PC-9 (cell line): ENCODE data around the gene NEUROG1. TPM values are rescaled to one million over a fixed set of nuclear protein-coding genes. Genes with fewer than 3 reads are reported as not detected.

Source experiments
- BruUV-seq: library from RNA; stranded (reverse); fragments of 400-500 nt; replicated peaks from 2 replicates; lab custom pipeline; 2021; lab: Mats Ljungman, UMichigan
- CTCF ChIA-PET: fragments of 300-600 bp; sonication (Branson Sonifier 250); formaldehyde crosslinking; loops from one replicate; lab custom pipeline; 2022; ENCODE audit warnings: antibody characterized with exemption; lab: Charles Lee
- POLR2A ChIA-PET: fragments of 300-600 bp; sonication (Branson Sonifier 250); formaldehyde crosslinking; loops from one replicate; lab custom pipeline; 2022; ENCODE audit warnings: antibody characterized with exemption; ENCODE audit not compliant: unreplicated experiment; lab: Charles Lee
- DNase-seq, 2 experiments: peaks; one replicate each; pipeline versions ENCODE4 v3.0.0 to v3.0.0-alpha.2; 2015 to 2022; ENCODE audit warnings: mixed read lengths in 1 of 2
- H2AFZ ChIP-seq: fragments of 200-600 bp; sonication (generic); 2 replicates; pipeline ENCODE4 v1.8.1; 2017; ENCODE audit warnings: antibody characterized with exemption
- H3F3A ChIP-seq: fragments of 200-600 bp; sonication (generic); 2 replicates; pipeline ENCODE4 v1.8.1; 2017; ENCODE audit warnings: antibody characterized with exemption, mild to moderate bottlenecking, low read depth; ENCODE audit not compliant: insufficient read depth
- H3K27ac ChIP-seq: fragments of 200-600 bp; sonication (generic); 2 replicates; pipeline ENCODE4 v1.6.1; 2016; ENCODE audit warnings: mixed run types
- H3K27me3 ChIP-seq: fragments of 200-600 bp; sonication (generic); 2 replicates; pipeline ENCODE4 v1.6.1; 2016; ENCODE audit warnings: low read depth, mixed run types; ENCODE audit not compliant: insufficient read depth
- H3K36me3 ChIP-seq: fragments of 200-600 bp; sonication (generic); 2 replicates; pipeline ENCODE4 v1.6.1; 2016; ENCODE audit warnings: low read depth, mixed run types
- H3K4me1 ChIP-seq: fragments of 200-600 bp; sonication (generic); replicated peaks from 2 replicates; pipeline ENCODE4 v1.6.1; 2016; ENCODE audit warnings: mixed run types; ENCODE audit not compliant: insufficient read depth
- H3K4me2 ChIP-seq: fragments of 200-600 bp; sonication (generic); 2 replicates; pipeline ENCODE4 v1.6.1; 2017; ENCODE audit warnings: mixed run types
- H3K4me3 ChIP-seq: fragments of 200-600 bp; sonication (generic); 2 replicates; pipeline ENCODE4 v1.6.1; 2016; ENCODE audit warnings: mixed run types
- H3K79me2 ChIP-seq: fragments of 200-600 bp; sonication (generic); 2 replicates; pipeline ENCODE4 v1.6.1; 2017; ENCODE audit warnings: low read depth, mixed run types
- H3K9me2 ChIP-seq: fragments of 200-600 bp; sonication (generic); 2 replicates; pipeline ENCODE4 v1.8.1; 2017; ENCODE audit warnings: mild to moderate bottlenecking; ENCODE audit not compliant: insufficient read depth
- H3K9me3 ChIP-seq: fragments of 200-600 bp; sonication (generic); 2 replicates; pipeline ENCODE4 v1.8.1; 2016; ENCODE audit warnings: low read depth; ENCODE audit not compliant: insufficient read depth
- H4K20me1 ChIP-seq: fragments of 200-600 bp; sonication (generic); 2 replicates; pipeline ENCODE4 v1.8.1; 2017; ENCODE audit not compliant: insufficient read depth
- CTCF ChIP-seq: fragments of 200-600 bp; sonication (generic); conservative IDR thresholded peaks from 2 replicates; pipeline ENCODE4 v1.6.1; 2017; ENCODE audit warnings: mixed run types, antibody characterized with exemption, mild to moderate bottlenecking, moderate library complexity
- EZH2 ChIP-seq: fragments of 200-600 bp; sonication (generic); IDR thresholded peaks from 2 replicates; pipeline ENCODE4 v1.8.0; 2017; ENCODE audit warnings: antibody characterized with exemption, low read depth
- intact Hi-C: fragments of 100-400 bp; cut with micrococcal nuclease; formaldehyde crosslinking; loops from one replicate; pipeline ENCODE4 v1.10.0; 2022; ENCODE audit not compliant: unreplicated experiment
- total RNA-seq: library from RNA; stranded (reverse); gene quantifications from 2 replicates; pipeline ENCODE4 v1.2.3, GENCODE V29; 2021

Gene NEUROG1
- total RNA-seq, 1 experiment from 2014 or later: not detected

GRCh38 chr5:135567661-135568060, 31.9 kb upstream of the NEUROG1 start:
- BruUV-seq: no TSS peak

GRCh38 chr5:135566422-135567400, 30.9 kb upstream of the NEUROG1 start:
- Histone ChIP-seq H3K9me2 (no peaks in the 10 kb centered on the region), H3K4me2 (no peak overlapping the region), H3K4me3 (no peak overlapping the region), H3K79me2 (no peaks in the 10 kb centered on the region), H3K9me3 (no peaks in the 10 kb centered on the region), H4K20me1 (no peaks in the 10 kb centered on the region), H2AFZ (no peak overlapping the region), H3K27ac (no peak overlapping the region), H3F3A (no peaks in the 10 kb centered on the region), H3K27me3 (peaks cover 49% of the 10 kb centered on the region), H3K36me3 (no peaks in the 10 kb centered on the region), H3K4me1 (no peaks in the 10 kb centered on the region)
- ChIA-PET POLR2A (no interaction called here), CTCF (interaction anchor here (0.6 to 1.8 kb wide), 10 partner anchors 11 to 611 kb away, joined by 3 to 7 read pairs (median 4); no protein-coding TSS in a partner anchor)
- BruUV-seq: no TSS peak
- intact Hi-C loops: loop anchor here (1.0 to 10.0 kb wide), 3 partner anchors 100 to 518 kb away; no protein-coding TSS in a partner anchor
- no peak for DNase-seq
- no peak for TF ChIP-seq EZH2
- peak; percentile 26; the same call in 1 of the 2 replicates for TF ChIP-seq CTCF

More at GRCh38 chr5:135567661-135568060, 31.9 kb upstream of the NEUROG1 start:
- H2AFZ ChIP-seq: no peak overlapping the region
- TF ChIP-seq EZH2: no peak
- no peak for TF ChIP-seq CTCF
- no peaks in the 10 kb centered on the region for H3K9me2 ChIP-seq
- peaks cover 56% of the 10 kb centered on the region for H3K27me3 ChIP-seq
- no peaks in the 10 kb centered on the region for H3K36me3 ChIP-seq
- H4K20me1 ChIP-seq: no peaks in the 10 kb centered on the region
- ChIA-PET POLR2A (no interaction called here), CTCF (no interaction called here)
- H3K4me2 ChIP-seq: no peak overlapping the region
- H3K27ac ChIP-seq: no peak overlapping the region
- H3F3A ChIP-seq: no peaks in the 10 kb centered on the region
- DNase-seq: no peak
- H3K4me3 ChIP-seq: no peak overlapping the region
- H3K4me1 ChIP-seq: no peaks in the 10 kb centered on the region
- H3K79me2 ChIP-seq: no peaks in the 10 kb centered on the region
- no peaks in the 10 kb centered on the region for H3K9me3 ChIP-seq
- intact Hi-C loops: loop anchor here (10.0 kb wide), 1 partner anchor 517 kb away; no protein-coding TSS in a partner anchor

GRCh38 chr5:135565725-135566421, 30.1 kb upstream of the NEUROG1 start:
- ChIA-PET POLR2A (no interaction called here), CTCF (interaction anchor here (0.6 to 1.8 kb wide), 10 partner anchors 10 to 611 kb away, joined by 3 to 7 read pairs (median 5); no protein-coding TSS in a partner anchor)
- intact Hi-C loops: loop anchor here (1.0 to 10.0 kb wide), 3 partner anchors 100 to 519 kb away; no protein-coding TSS in a partner anchor
- Histone ChIP-seq H3K36me3 (no peaks in the 10 kb centered on the region), H3K27me3 (peaks cover 42% of the 10 kb centered on the region), H3K4me2 (no peak overlapping the region), H3K9me3 (no peaks in the 10 kb centered on the region), H3K4me3 (no peak overlapping the region), H3K9me2 (no peaks in the 10 kb centered on the region), H4K20me1 (no peaks in the 10 kb centered on the region), H3F3A (no peaks in the 10 kb centered on the region), H3K27ac (no peak overlapping the region), H3K79me2 (no peaks in the 10 kb centered on the region), H3K4me1 (no peaks in the 10 kb centered on the region), H2AFZ (no peak overlapping the region)
- no TSS peak for BruUV-seq
- peak in 1 of 2 experiments; percentile 66 for DNase-seq
- TF ChIP-seq EZH2 (no peak), CTCF (peak; percentile 90)
